CD4-positive, alpha-beta T cell treated with Interleukin-6 at 100 ng/mL for 8 hours (primary cell): ENCODE measurements around the gene WWC1.

ENCODE experiments used
- DNase-seq: peaks from one replicate; pipeline ENCODE4 v3.0.0-alpha.2; 2020; ENCODE audit warnings: mixed read lengths, low spot score

Gene WWC1

DNA sequence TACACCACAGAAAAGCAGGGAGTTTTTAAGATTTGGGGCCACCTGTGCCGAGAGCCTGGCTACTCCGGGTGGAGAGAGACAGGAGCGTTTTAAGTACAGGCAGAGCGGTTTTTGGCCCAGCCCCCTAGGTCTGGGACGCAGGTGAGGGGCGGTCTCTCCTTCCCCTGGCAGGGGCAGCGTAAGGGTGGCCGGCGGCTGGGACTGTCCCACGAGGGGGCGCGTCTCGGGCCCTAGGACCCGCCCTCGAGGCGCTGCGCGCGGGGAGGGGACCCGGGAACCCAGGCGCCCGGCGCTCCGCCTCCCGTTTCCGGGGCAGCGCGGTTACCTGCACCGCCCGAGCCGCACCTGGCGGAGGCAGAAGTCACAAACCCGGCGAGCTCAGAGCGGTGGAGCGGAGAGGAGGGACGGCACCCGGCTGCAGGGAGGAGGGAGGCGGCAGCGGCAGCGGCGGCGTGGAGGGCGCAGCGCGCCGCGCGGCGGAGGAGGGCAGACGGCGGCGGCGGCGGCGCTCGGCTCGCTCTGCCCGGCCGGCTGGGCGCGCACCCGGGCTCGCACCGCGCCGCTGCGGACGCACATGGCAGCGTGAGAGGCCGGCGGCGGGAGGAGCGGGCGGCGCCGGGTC lies at the start of gene WWC1:
Gene WWC1 (plus strand): TSS at position 304 of the 622 bp plus-strand sequence. CDS start 508 bp downstream, outside the sequence.
- DNase-seq: peak; percentile 58

DNA sequence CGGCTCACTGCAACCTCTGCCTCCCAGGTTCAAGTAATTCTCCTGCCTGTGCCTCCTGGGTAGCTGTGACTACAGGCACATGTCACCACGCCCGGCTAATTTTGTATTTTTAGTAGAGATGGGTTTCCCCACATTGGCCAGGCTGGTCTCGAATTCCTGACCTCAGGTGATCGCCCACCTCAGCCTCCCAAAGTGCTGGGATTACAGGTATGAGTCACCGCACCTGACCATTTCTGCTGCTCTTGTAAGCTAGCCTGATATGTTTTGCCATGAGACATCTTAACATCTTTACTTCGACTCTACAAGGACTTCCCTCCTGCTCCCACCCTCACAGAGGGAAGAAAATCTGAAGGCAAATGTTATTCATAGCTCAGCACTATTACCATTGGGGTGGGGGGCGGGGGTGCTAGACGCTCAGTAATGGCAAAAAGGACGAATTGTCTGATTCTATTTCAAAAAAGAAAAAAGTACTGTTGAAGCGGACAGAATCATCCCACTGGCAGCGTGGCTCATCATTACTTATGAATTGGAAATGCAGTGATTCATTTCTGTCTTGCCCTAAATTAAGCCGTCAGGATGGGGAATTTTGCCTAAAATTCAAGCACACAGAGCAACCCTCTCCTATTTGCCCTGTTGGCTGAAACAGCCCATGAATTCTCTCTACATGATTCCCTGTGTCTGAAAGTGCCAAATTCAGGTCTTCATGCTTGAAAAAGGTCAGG lies 46.4 kb upstream of the WWC1 start:
- DNase-seq: no peak

GRCh38 chr5:168249923-168250322 lies 41.5 kb upstream of the WWC1 start:
- no peak for DNase-seq

GRCh38 chr5:168251259-168251658 lies 40.2 kb upstream of the WWC1 start:
- DNase-seq: no peak

- no peak for DNase-seq
Observed at GRCh38 chr5:168254013-168254693, 37.3 kb upstream of the WWC1 start.

DNA sequence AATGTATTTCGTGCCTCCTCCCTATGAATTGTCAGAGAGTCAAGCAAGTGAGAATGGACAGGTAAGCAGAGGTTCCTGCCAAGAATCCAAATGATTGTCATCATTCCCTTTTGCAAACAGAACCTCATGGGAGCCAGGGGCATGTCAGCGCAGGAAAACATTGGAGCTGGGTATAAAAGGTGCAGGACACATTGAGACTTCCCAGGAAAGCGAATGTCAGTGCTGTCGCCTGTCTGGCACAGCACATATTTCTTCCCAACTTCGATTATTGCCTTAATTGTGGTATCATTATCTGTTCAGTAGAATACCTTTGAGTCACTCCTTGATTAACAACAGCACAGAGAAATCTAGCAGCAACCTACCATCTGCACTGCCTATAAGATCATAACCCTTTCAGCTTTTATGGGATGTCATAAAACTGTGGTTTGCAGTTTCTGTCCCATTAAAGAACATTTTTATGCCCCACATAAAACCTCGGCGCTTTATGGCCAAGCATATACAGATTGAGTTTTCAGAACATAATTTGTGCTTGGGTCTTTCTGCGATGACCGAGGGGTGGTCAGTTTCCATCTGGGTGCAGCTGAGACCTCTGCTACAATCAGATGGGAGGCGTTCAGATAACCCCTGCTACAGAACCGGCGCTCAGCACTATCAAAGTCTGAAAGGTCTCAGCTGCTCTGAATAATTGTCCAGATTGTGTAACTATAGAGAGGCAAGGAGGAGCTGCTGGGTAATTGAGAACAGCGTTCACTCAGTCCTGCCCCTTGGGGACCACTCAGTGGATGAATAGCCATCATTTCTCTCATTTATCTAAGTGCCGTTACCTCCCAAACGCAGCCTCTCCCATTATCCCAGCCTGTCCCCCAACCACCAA lies 30.9 kb upstream of the WWC1 start:
- no peak for DNase-seq

DNA sequence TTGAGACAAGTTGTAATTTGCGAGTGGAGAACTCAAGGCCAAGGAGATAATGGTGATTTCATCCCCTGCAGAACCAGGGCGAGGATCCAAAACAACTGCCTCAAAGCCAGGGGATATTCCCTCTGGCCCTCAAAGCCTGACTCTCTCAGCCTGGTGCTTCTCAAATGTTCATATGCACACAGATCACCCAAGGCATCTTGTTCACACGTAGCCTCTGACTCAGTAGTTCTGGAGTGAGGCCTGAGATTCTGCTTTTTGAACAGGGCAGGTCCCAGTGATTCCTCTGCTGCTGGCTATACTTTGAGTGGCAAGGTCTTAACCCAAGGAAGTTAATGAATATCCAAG lies 30.2 kb upstream of the WWC1 start:
- DNase-seq: no peak

DNA sequence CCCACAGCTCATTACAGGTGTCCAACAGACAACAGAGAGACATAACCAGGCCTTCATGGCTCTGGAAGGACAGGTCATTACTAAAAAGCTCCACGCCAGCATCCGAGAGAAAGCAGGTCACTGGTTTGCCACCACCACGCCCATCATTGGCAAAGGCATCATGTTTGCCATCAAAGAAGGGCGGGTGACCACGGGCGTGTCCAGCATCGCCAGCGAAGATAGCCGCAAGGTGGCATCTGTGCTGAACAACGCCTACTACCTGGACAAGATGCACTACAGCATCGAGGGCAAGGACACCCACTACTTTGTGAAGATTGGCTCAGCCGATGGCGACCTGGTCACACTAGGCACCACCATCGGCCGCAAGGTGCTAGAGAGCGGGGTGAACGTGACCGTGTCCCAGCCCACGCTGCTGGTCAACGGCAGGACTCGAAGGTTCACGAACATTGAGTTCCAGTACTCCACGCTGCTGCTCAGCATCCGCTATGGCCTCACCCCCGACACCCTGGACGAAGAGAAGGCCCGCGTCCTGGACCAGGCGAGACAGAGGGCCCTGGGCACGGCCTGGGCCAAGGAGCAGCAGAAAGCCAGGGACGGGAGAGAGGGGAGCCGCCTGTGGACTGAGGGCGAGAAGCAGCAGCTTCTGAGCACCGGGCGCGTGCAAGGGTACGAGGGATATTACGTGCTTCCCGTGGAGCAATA lies 29.3 kb upstream of the WWC1 start:
- DNase-seq: no peak

DNA sequence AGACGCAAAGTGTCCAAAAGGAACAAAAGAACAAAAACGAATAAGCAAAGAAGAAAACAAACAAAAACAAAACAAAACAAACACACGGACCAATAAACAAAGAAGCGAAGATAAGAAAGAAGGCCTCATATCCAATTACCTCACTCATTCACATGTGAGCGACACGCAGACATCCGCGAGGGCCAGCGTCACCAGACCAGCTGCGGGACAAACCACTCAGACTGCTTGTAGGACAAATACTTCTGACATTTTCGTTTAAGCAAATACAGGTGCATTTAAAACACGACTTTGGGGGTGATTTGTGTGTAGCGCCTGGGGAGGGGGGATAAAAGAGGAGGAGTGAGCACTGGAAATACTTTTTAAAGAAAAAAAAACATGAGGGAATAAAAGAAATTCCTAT lies 28.3 kb upstream of the WWC1 start:
- no peak for DNase-seq

DNA sequence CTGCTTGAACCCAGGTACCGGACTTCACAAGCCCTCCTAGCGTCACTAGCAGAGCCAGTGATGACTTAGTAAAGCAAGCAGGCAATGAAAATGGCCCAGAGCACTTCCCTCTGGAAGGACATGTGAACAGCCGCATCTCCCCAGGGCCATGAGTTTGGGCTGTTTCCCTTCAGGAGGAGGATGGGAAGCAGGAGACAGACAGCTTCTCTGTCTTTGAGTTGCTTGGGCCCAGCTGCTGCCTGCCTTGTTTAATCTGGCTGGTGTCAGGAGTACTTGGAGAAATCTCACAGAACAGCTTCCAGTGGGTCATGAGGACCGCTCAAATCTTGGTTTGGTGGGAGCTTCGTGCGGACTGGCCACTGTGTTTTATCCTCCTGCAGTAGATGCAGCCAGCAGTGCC lies 25.4 kb upstream of the WWC1 start:
- no peak for DNase-seq

DNA sequence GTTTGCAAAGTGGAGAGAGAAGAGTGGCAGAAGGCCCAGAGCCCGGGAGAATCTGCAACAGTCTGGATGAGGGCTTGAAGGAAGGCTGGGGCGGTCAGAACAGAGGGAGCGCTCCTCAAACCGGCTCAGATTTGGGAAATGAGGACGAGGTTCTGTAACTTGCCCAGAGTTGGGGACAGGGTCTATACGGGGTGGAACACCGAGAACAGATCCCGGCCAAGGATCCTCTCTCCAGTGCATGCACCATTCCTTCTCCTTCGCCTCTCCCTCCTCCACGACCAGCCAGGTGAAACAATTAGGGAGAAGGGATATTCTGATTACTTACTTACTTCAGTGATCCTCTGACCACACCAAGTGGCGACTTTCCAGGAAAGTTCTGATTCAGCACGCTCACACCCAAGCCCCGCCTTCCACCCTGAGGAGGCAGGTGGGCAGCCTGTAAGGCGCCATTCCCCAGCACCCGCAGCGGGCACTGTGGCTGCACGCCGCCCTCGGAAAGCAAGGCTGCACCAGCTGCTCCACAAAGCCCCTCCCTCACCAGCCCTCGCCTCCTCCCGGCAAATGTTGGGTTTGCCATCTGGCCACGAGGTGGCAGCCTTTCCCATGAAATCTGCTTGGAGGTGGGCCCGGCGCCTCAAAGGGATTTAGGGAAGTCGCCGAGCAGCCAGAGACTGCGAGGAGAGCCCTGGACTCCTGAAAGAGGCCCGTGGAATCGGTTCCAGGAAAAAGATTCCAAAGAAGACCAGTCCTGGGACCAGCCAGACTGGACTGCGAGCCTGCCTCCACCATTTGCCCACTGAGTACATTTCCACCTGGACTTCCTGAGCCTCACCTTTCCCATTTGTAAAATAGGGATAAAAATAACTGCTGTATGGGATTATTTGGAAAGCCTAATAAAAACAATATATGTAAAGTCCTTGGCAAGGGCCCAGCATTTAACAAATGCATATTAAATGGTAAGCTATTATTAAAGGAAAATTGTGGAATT lies 22.2 kb upstream of the WWC1 start:
- DNase-seq: peak; percentile 53

DNA sequence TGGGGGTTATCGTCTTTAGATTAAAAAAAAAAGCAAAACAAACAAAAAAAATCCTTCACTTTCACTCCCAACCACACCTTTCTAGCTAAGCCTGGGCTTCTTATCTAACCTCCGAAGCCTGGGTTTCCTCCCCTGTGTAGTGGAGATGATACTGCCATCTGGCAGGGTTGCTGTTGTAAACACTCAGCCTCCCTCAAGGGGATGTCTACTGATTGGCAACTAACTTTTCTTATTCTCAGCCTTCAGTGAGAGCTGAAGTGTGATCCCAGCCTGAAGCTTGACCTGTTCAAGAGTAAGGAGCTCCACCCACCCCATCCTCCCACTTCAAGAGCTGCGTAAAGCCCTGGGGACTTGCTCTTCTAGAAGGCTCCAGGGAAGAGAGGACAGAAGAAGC lies 21.5 kb upstream of the WWC1 start:
- DNase-seq: no peak

- DNase-seq: no peak
Observed at GRCh38 chr5:168270476-168270875, 21.0 kb upstream of the WWC1 start.

GRCh38 chr5:168273056-168273980 lies 18.1 kb upstream of the WWC1 start:
- DNase-seq: no peak

DNA sequence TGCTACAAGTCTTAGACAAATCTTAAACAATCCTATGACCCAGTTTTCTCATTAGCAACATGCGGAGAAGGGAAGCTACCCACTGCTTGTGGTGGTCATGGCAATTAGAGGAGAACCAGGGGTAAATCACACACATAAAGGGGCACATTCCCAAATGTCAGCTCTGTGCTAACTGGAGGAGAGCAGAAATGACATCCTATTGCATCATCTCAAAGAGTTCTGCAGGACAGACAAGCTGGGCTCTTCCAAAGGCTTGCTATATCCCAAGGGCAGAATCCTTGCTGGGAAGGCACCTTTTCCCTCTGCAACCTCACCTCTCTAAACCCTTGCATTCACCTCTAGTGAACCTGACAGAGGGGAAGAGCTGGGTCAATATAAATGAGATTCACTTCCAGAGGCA lies 17.0 kb upstream of the WWC1 start:
- no peak for DNase-seq

- no peak for DNase-seq
Observed at GRCh38 chr5:168275940-168276339, 15.5 kb upstream of the WWC1 start.

DNA sequence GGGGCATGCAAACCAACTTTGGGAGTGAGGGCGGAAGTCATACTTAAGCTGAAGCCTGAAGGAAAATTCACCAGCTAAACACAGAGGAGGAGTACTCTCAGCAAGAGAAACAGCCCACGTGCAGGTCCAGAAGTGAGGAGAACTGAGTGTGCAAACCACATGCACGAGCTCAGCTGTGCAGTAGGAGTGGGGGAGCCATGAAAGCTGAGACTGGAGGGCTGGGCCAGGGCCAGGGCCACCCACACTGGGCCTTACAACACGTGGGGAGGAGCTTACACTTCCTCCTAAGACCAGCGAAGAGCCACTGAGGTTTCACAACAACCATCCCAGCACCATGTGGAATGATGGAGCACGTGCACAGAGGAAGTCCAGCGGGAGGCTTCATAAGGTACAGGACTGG lies 9.3 kb upstream of the WWC1 start:
- no peak for DNase-seq

GRCh38 chr5:168284809-168285208 lies 6.6 kb upstream of the WWC1 start:
- no peak for DNase-seq

DNA sequence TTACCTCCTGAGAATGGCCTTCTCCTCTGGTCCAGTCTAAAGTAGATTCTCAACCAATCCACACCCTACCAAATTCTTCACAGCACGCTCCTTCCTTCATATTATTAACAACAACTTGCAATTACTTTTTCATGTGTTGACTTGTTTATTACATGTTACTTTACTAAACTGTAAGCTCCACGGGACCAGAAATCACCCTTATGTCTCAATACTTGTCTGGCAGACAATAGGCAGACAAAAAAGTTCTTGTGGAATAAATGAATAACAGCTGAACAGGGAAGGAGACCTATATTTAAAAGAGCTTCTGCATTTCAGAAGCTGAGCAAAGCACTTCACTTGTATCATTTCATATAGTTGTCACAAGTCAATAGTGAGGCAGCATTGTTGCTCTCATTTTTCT lies 5.7 kb upstream of the WWC1 start:
- DNase-seq: no peak

DNA sequence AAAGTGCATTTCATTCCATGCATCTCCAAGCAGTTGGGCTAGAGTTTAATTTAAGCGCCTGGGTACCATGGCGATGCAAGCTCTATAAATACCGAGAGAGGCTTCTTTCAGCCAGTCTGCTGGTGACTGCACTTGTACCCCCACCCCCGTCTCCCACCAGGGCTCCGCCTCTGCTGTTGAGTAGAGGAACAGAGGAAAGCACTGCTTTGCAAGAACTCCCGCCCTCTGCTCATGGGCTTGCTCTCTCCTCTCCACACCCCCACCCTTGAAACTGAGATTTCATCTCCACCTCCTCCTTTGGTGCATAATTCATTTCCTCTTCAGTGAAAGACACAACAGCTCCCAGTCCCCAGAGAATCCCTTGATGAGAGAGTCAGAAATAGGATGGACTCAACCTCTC lies 5.1 kb upstream of the WWC1 start:
- DNase-seq: no peak
